SK-N-SH treated with all-trans-retinoic acid at 6 μM for 48 hours (cell line): ENCODE data around the gene TMEM86A.

ENCODE experiments used
- ATAC-seq: fragments of 200-7000 bp; cut with Tn5 transposase; 3 replicates; pipeline ENCODE4 v1.9.1; 2020; ENCODE audit warnings: mild to moderate bottlenecking, moderate library complexity
- ARNTL ChIP-seq: fragments of 450-650 bp; formaldehyde crosslinking; IDR thresholded peaks from 2 replicates; pipeline ENCODE4 v1.5.0; 2020; ENCODE audit warnings: low read depth, mild to moderate bottlenecking, moderate library complexity, borderline replicate concordance
- CREB5 ChIP-seq: fragments of 250-450 bp; sonication (Bioruptor Pico); IDR thresholded peaks from 2 replicates; pipeline ENCODE4 v1.5.1; 2020; ENCODE audit warnings: low read depth, mild to moderate bottlenecking, moderate library complexity
- CSDC2 ChIP-seq: fragments of 250-450 bp; sonication (Bioruptor Pico); IDR thresholded peaks from 2 replicates; pipeline ENCODE4 v1.5.0; 2020; ENCODE audit warnings: mild to moderate bottlenecking, moderate library complexity
- CSRNP3 ChIP-seq: fragments of 250-450 bp; sonication (Bioruptor Pico); IDR thresholded peaks from 2 replicates; pipeline ENCODE4 v1.5.1; 2021; ENCODE audit warnings: mild to moderate bottlenecking, moderate library complexity
- ESRRG ChIP-seq: fragments of 250-450 bp; sonication (Bioruptor Pico); IDR thresholded peaks from 2 replicates; pipeline ENCODE4 v1.6.1; 2021; ENCODE audit warnings: mild to moderate bottlenecking
- GLIS3 ChIP-seq: fragments of 250-450 bp; sonication (Bioruptor Pico); IDR thresholded peaks from 2 replicates; pipeline ENCODE4 v1.5.0; 2020; ENCODE audit warnings: mild to moderate bottlenecking, moderate library complexity
- ISL1 ChIP-seq: fragments of 250-450 bp; sonication (Bioruptor Pico); IDR thresholded peaks from 2 replicates; pipeline ENCODE4 v2.1.2; 2022; ENCODE audit warnings: mild to moderate bottlenecking, moderate library complexity
- OSR1 ChIP-seq: fragments of 250-450 bp; sonication (Bioruptor Pico); IDR thresholded peaks from 2 replicates; pipeline ENCODE4 v1.8.0; 2022; ENCODE audit warnings: moderate library complexity, mild to moderate bottlenecking, inconsistent platforms
- PATZ1 ChIP-seq: fragments of 250-450 bp; sonication (Bioruptor Pico); IDR thresholded peaks from 2 replicates; pipeline ENCODE4 v1.8.0; 2020; ENCODE audit warnings: mild to moderate bottlenecking, moderate library complexity, borderline replicate concordance
- POU6F1 ChIP-seq: fragments of 250-450 bp; sonication (Bioruptor Pico); IDR thresholded peaks from 2 replicates; pipeline ENCODE4 v1.8.0; 2021; ENCODE audit warnings: low read depth, mild to moderate bottlenecking, moderate library complexity, borderline replicate concordance
- RARB ChIP-seq: fragments of 250-450 bp; sonication (Bioruptor Pico); IDR thresholded peaks from 2 replicates; pipeline ENCODE4 v1.8.0; 2021; ENCODE audit warnings: mild to moderate bottlenecking, moderate library complexity
- SNAI2 ChIP-seq: fragments of 250-450 bp; sonication (Bioruptor Pico); IDR thresholded peaks from 2 replicates; pipeline ENCODE4 v1.5.0; 2020; ENCODE audit warnings: mild to moderate bottlenecking, moderate library complexity
- TCF4 ChIP-seq: fragments of 250-450 bp; sonication (Bioruptor Pico); IDR thresholded peaks from 2 replicates; pipeline ENCODE4 v1.8.0; 2021; ENCODE audit warnings: mild to moderate bottlenecking, moderate library complexity, borderline replicate concordance
- TOX ChIP-seq: fragments of 250-450 bp; sonication (Bioruptor Pico); IDR thresholded peaks from 2 replicates; pipeline ENCODE4 v1.8.0; 2021; ENCODE audit warnings: mild to moderate bottlenecking, moderate library complexity, borderline replicate concordance
- TSHZ2 ChIP-seq: fragments of 250-450 bp; sonication (Bioruptor Pico); IDR thresholded peaks from 2 replicates; pipeline ENCODE4 v1.5.0; 2020; ENCODE audit warnings: mild to moderate bottlenecking, moderate library complexity
- ZC3H10 ChIP-seq: fragments of 250-450 bp; sonication (Bioruptor Pico); IDR thresholded peaks from 2 replicates; pipeline ENCODE4 v1.5.1; 2021; ENCODE audit warnings: mild to moderate bottlenecking, moderate library complexity
- ZFP3 ChIP-seq: fragments of 250-450 bp; sonication (Bioruptor Pico); IDR thresholded peaks from 2 replicates; pipeline ENCODE4 v1.5.0; 2020; ENCODE audit warnings: mild to moderate bottlenecking, moderate library complexity
- ZFP30 ChIP-seq: fragments of 450-650 bp; formaldehyde crosslinking; IDR thresholded peaks from 2 replicates; pipeline ENCODE4 v1.5.0; 2022; ENCODE audit warnings: mild to moderate bottlenecking, moderate library complexity
- ZNF565 ChIP-seq: fragments of 450-650 bp; formaldehyde crosslinking; conservative IDR thresholded peaks from 2 replicates; pipeline ENCODE4 v1.5.0; 2020; ENCODE audit warnings: low read depth, mild to moderate bottlenecking, moderate library complexity
- ZNF70 ChIP-seq: fragments of 450-650 bp; formaldehyde crosslinking; IDR thresholded peaks from 2 replicates; pipeline ENCODE4 v1.5.0; 2020; ENCODE audit warnings: mild to moderate bottlenecking, moderate library complexity
- ZNF8 ChIP-seq: fragments of 450-650 bp; formaldehyde crosslinking; IDR thresholded peaks from 2 replicates; pipeline ENCODE4 v1.5.0; 2020; ENCODE audit warnings: mild to moderate bottlenecking, moderate library complexity

Gene TMEM86A

GRCh38 chr11:18713646-18714442 lies 15.3 kb downstream of the TMEM86A start:
- no peak for ATAC-seq
- TF ChIP-seq TOX (CRISPR knock-in tag) (no peak), ZNF565 (no peak), SNAI2 (CRISPR knock-in tag) (no peak), ARNTL (CRISPR knock-in tag) (no peak), RARB (CRISPR knock-in tag) (no peak), POU6F1 (no peak), CREB5 (CRISPR knock-in tag) (no peak), TSHZ2 (CRISPR knock-in tag) (no peak), ZFP3 (no peak), CSDC2 (CRISPR knock-in tag) (no peak), OSR1 (CRISPR knock-in tag) (no peak), ZC3H10 (CRISPR knock-in tag) (no peak), ISL1 (CRISPR knock-in tag) (no peak), ZNF8 (CRISPR knock-in tag) (no peak), ESRRG (CRISPR knock-in tag) (no peak), PATZ1 (CRISPR knock-in tag) (no peak), TCF4 (CRISPR knock-in tag) (no peak), CSRNP3 (CRISPR knock-in tag) (no peak), ZFP30 (no peak), ZNF70 (CRISPR knock-in tag) (no peak)

GRCh38 chr11:18714443-18714780 lies 15.8 kb downstream of the TMEM86A start:
- TF ChIP-seq ZFP3 (no peak), TSHZ2 (CRISPR knock-in tag) (no peak), CREB5 (CRISPR knock-in tag) (no peak), OSR1 (CRISPR knock-in tag) (no peak), ARNTL (CRISPR knock-in tag) (no peak), ZC3H10 (CRISPR knock-in tag) (no peak), ZNF70 (CRISPR knock-in tag) (no peak), RARB (CRISPR knock-in tag) (no peak), CSRNP3 (CRISPR knock-in tag) (no peak), POU6F1 (no peak), SNAI2 (CRISPR knock-in tag) (no peak), GLIS3 (no peak)
- no peak for ATAC-seq
